ENCODE measurements around the gene SLCO3A1.

- TF ChIP-seq, protein P1, sequence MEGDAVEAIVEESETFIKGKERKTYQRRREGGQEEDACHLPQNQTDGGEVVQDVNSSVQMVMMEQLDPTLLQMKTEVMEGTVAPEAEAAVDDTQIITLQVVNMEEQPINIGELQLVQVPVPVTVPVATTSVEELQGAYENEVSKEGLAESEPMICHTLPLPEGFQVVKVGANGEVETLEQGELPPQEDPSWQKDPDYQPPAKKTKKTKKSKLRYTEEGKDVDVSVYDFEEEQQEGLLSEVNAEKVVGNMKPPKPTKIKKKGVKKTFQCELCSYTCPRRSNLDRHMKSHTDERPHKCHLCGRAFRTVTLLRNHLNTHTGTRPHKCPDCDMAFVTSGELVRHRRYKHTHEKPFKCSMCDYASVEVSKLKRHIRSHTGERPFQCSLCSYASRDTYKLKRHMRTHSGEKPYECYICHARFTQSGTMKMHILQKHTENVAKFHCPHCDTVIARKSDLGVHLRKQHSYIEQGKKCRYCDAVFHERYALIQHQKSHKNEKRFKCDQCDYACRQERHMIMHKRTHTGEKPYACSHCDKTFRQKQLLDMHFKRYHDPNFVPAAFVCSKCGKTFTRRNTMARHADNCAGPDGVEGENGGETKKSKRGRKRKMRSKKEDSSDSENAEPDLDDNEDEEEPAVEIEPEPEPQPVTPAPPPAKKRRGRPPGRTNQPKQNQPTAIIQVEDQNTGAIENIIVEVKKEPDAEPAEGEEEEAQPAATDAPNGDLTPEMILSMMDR (IDR thresholded peaks at IDR 0.05 in 8 of 11, conservative IDR thresholded peaks at IDR 0.05 in 3 of 11) = no peak
- TF ChIP-seq POLR2A (IDR thresholded peaks at IDR 0.05) = no peak
These were observed 152.9 kb downstream of the SLCO3A1 start for GRCh38 chr15:92006186-92007028.
